SU-DHL-6 (cell line): ENCODE data around the gene F3.

Source experiments
- CTCF ChIP-seq: fragments of 200-600 bp; sonication (generic); IDR thresholded peaks from one replicate; pipeline ENCODE4 v1.5.1; 2017; ENCODE audit warnings: antibody characterized with exemption, mild to moderate bottlenecking, low read length, moderate library complexity; ENCODE audit not compliant: insufficient read depth, poor library complexity, severe bottlenecking
- EZH2phosphoT487 ChIP-seq: fragments of 200-600 bp; sonication (generic), shearing (Covaris generic); conservative IDR thresholded peaks from 2 replicates; pipeline ENCODE4 v1.6.1; 2018; ENCODE audit warnings: mild to moderate bottlenecking, antibody characterized with exemption, low read length, moderate library complexity, mixed read lengths

DNA sequence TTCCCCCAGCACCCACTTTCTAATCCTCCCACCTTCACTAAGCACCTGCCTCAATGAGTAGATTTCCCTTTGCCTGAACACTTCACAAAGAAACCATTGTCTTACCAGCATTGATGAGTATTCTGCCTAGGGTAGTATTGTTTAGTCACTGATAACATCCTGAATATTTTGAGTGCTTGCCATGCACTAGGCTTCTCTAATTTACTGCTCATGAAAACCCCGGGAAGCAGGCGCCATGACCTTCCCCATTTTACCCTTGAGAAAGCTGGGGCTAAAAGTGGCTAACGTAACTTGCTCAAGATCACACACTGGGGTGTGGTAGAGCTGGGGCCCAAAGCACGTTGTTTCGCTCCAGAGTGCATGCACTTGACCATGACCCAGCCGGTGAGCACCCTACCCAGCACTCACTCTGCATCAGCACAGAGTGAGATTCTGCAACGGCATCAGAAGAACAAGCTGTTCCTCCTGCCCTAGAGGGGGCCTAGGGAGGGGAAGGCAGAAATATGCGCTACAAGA lies 10.6 kb upstream of the F3 start:
- TF ChIP-seq CTCF = no peak
- no peak for TF ChIP-seq EZH2phosphoT487
